IMR-90 (cell line): Measurements from ENCODE around the gene AHCYL2. TPM values are rescaled to one million over a fixed set of nuclear protein-coding genes. Genes with fewer than 3 reads are reported as not detected.

ENCODE experiments used
- ATAC-seq: fragments of 200-7000 bp; cut with Tn5 transposase; 2 replicates; pipeline ENCODE4 v1.9.1; 2020; ENCODE audit warnings: low read depth, mild to moderate bottlenecking, moderate library complexity
- BruUV-seq: library from RNA; stranded (reverse); fragments of 400-500 nt; replicated peaks from 2 replicates; lab custom pipeline; 2021; lab: Mats Ljungman, UMichigan
- CTCF ChIA-PET: fragments of 300-600 bp; formaldehyde crosslinking; extraction: SDS; loops from one replicate; lab custom pipeline; 2021; ENCODE audit warnings: antibody characterized with exemption; lab: Yijun Ruan, JAX
- POLR2A ChIA-PET: fragments of 300-600 bp; sonication (Branson Sonifier 250); formaldehyde crosslinking; loops from one replicate; lab custom pipeline; 2022; ENCODE audit warnings: antibody characterized with exemption; ENCODE audit not compliant: unreplicated experiment; lab: Charles Lee
- DNase-seq: peaks from one replicate; pipeline ENCODE4 v3.0.0; 2013
- H2AFZ ChIP-seq: replicated peaks from 2 replicates; pipeline ENCODE3; 2013; ENCODE audit warnings: low read length, mild to moderate bottlenecking; ENCODE audit not compliant: poor library complexity
- H2AK5ac ChIP-seq: 2 replicates; pipeline ENCODE4 v1.6.1; 2013; ENCODE audit warnings: low read depth, low read length, inconsistent platforms
- H2AK9ac ChIP-seq: replicated peaks from 2 replicates; pipeline ENCODE3; 2013; ENCODE audit warnings: mild to moderate bottlenecking, low read depth, low read length, moderate library complexity; ENCODE audit not compliant: poor library complexity
- H2BK120ac ChIP-seq: 2 replicates; pipeline ENCODE4 v1.6.1; 2013; ENCODE audit warnings: low read depth, low read length, inconsistent platforms
- H2BK15ac ChIP-seq: 3 replicates; pipeline ENCODE4 v1.6.1; 2013; ENCODE audit warnings: low read depth, low read length, inconsistent platforms
- H2BK20ac ChIP-seq: 2 replicates; pipeline ENCODE4 v1.6.1; 2013; ENCODE audit warnings: low read depth, mild to moderate bottlenecking, inconsistent platforms, low read length, moderate library complexity
- H2BK5ac ChIP-seq: 2 replicates; pipeline ENCODE4 v1.6.1; 2013; ENCODE audit warnings: mild to moderate bottlenecking, low read depth, low read length, inconsistent platforms; ENCODE audit not compliant: poor library complexity, severe bottlenecking
- H3K14ac ChIP-seq: replicated peaks from 2 replicates; pipeline ENCODE4 v1.6.1; 2013; ENCODE audit warnings: low read depth, low read length, inconsistent platforms
- H3K18ac ChIP-seq: 2 replicates; pipeline ENCODE4 v1.6.1; 2013; ENCODE audit warnings: low read depth, low read length, control low read depth
- H3K23ac ChIP-seq: 2 replicates; pipeline ENCODE4 v1.6.1; 2013; ENCODE audit warnings: low read depth, low read length, inconsistent platforms
- H3K27ac ChIP-seq: 2 replicates; pipeline ENCODE4 v1.5.1; 2013; ENCODE audit warnings: mild to moderate bottlenecking, control low read depth, low read length; ENCODE audit not compliant: insufficient read depth
- H3K27me3 ChIP-seq: 2 replicates; pipeline ENCODE4 v1.6.1; 2013; ENCODE audit warnings: low read length; ENCODE audit not compliant: control insufficient read depth, insufficient read depth
- H3K36me3 ChIP-seq: 2 replicates; pipeline ENCODE4 v1.6.1; 2013; ENCODE audit warnings: low read length, mixed read lengths; ENCODE audit not compliant: control insufficient read depth, insufficient read depth
- H3K4ac ChIP-seq: 2 replicates; pipeline ENCODE4 v1.6.1; 2013; ENCODE audit warnings: low read depth, low read length, inconsistent platforms
- H3K4me1 ChIP-seq: 2 replicates; pipeline ENCODE4 v1.6.1; 2013; ENCODE audit warnings: low read length, mixed read lengths; ENCODE audit not compliant: control insufficient read depth, insufficient read depth
- H3K4me2 ChIP-seq: 2 replicates; pipeline ENCODE4 v1.6.1; 2013; ENCODE audit warnings: low read depth, mild to moderate bottlenecking, control low read depth, low read length, moderate library complexity
- H3K4me3 ChIP-seq: 2 replicates; pipeline ENCODE4 v1.5.1; 2013; ENCODE audit warnings: low read depth, mild to moderate bottlenecking, control low read depth, low read length, moderate library complexity; ENCODE audit not compliant: insufficient read depth
- H3K56ac ChIP-seq: 2 replicates; pipeline ENCODE4 v1.6.1; 2013; ENCODE audit warnings: low read length, inconsistent platforms; ENCODE audit not compliant: insufficient read depth; ENCODE audit errors: extremely low read depth
- H3K79me1 ChIP-seq, 2 experiments: 2 replicates each; pipeline ENCODE4 v1.6.1; 2013; ENCODE audit warnings: low read length in 2 of 2, inconsistent platforms in 1 of 2, low read depth in 1 of 2
- H3K9ac ChIP-seq: 2 replicates; pipeline ENCODE4 v1.6.1; 2013; ENCODE audit warnings: low read depth, low read length, control low read depth
- H3K9me1 ChIP-seq: 2 replicates; pipeline ENCODE4 v1.6.1; 2013; ENCODE audit warnings: low read length, inconsistent platforms; ENCODE audit not compliant: insufficient read depth
- H3K9me3 ChIP-seq: 2 replicates; pipeline ENCODE4 v1.6.1; 2013; ENCODE audit warnings: low read length; ENCODE audit not compliant: control insufficient read depth, insufficient read depth
- H4K20me1 ChIP-seq: 2 replicates; pipeline ENCODE4 v1.6.1; 2013; ENCODE audit warnings: low read length, inconsistent platforms; ENCODE audit not compliant: insufficient read depth
- H4K5ac ChIP-seq: 2 replicates; pipeline ENCODE4 v1.6.1; 2013; ENCODE audit warnings: mild to moderate bottlenecking, low read depth, low read length, control low read depth
- H4K8ac ChIP-seq, 2 experiments: 2 replicates each; pipeline ENCODE4 v1.6.1; 2013; ENCODE audit warnings: low read depth in 2 of 2, low read length in 2 of 2, control low read depth in 1 of 2, inconsistent platforms in 1 of 2
- H4K91ac ChIP-seq: 2 replicates; pipeline ENCODE4 v1.6.1; 2013; ENCODE audit warnings: low read depth, low read length, inconsistent platforms; ENCODE audit not compliant: insufficient read depth
- BHLHE40 ChIP-seq: fragments of 150-350 bp; IDR thresholded peaks from 2 replicates; pipeline ENCODE4 v1.6.1; 2016; ENCODE audit warnings: mild to moderate bottlenecking, low read depth, low read length
- ELK1 ChIP-seq: fragments of 150-350 bp; IDR thresholded peaks from 2 replicates; pipeline ENCODE4 v1.6.1; 2016; ENCODE audit warnings: low read depth, mild to moderate bottlenecking, low read length, moderate library complexity, borderline replicate concordance
- MAFK ChIP-seq: IDR thresholded peaks from 2 replicates; pipeline ENCODE4 v1.6.1; 2012; ENCODE audit warnings: low read depth, low read length, improper control_type of control experiment
- MAZ ChIP-seq: IDR thresholded peaks from 2 replicates; pipeline ENCODE4 v1.6.1; 2012; ENCODE audit warnings: low read depth, mild to moderate bottlenecking, low read length, improper control_type of control experiment, moderate library complexity, borderline replicate concordance
- MXI1 ChIP-seq: IDR thresholded peaks from 2 replicates; pipeline ENCODE4 v1.6.1; 2012; ENCODE audit warnings: low read depth, mild to moderate bottlenecking, low read length, moderate library complexity, borderline replicate concordance
- POLR2A ChIP-seq: IDR thresholded peaks from 2 replicates; pipeline ENCODE4 v1.6.1; 2012; ENCODE audit warnings: mild to moderate bottlenecking, low read depth, low read length
- RCOR1 ChIP-seq: IDR thresholded peaks from 2 replicates; pipeline ENCODE4 v1.6.1; 2012; ENCODE audit warnings: mild to moderate bottlenecking, low read length, improper control_type of control experiment; ENCODE audit not compliant: insufficient replicate concordance
- SMC3 ChIP-seq: fragments of 150-350 bp; IDR thresholded peaks from 2 replicates; pipeline ENCODE4 v1.6.1; 2016; ENCODE audit warnings: low read depth, mild to moderate bottlenecking, antibody characterized with exemption, low read length, moderate library complexity
- WGBS, 2 experiments: methylation state at CpG; one replicate each; pipeline versions ENCODE4 v1.1.5 to v1.1.7; 2013; ENCODE audit warnings: missing lambda C conversion rate in 2 of 2; ENCODE audit not compliant: insufficient read length in 1 of 2; ENCODE audit errors: extremely low coverage in 2 of 2; 5-methylcytosine and 5-hydroxymethylcytosine counted together
- dilution Hi-C: fragments of 300-500 bp; cut with HindIII; formaldehyde crosslinking; loops from one replicate; pipeline ENCODE4 v1.14.3; 2018; ENCODE audit warnings: low sequenced_read_pairs; ENCODE audit not compliant: unreplicated experiment
- in situ Hi-C: fragments of 300-500 bp; cut with MboI; formaldehyde crosslinking; loops from 3 replicates; pipeline ENCODE4 v1.14.3; 2019; ENCODE audit warnings: low sequenced_read_pairs, inconsistent platforms, mixed read lengths
- intact Hi-C: fragments of 100-400 bp; cut with micrococcal nuclease; formaldehyde crosslinking; loops from 2 replicates; pipeline ENCODE4 v1.10.0; 2022
- polyA plus RNA-seq, 3 experiments: library from polyadenylated mRNA; depleted of rRNA; stranded (reverse); fragments of >200 nt; gene quantifications; 2 replicates each; pipeline ENCODE4 v1.2.3, GENCODE V29; 2012; ENCODE audit warnings: low replicate concordance in 1 of 3
- total RNA-seq: library from RNA; depleted of rRNA; stranded (reverse); fragments of >200 nt; gene quantifications from 2 replicates; pipeline ENCODE4 v1.2.3, GENCODE V29; 2012

The AHCYL2 gene
- total and polyA plus RNA-seq, 2 of the 4 experiments (the other 2 are of a cell fraction): 5.7 to 7.6 TPM

GRCh38 chr7:129187681-129188371 lies 37.0 kb upstream of the AHCYL2 start (continued):
- TF ChIP-seq ELK1: no peak

GRCh38 chr7:129188372-129188891 lies 36.4 kb upstream of the AHCYL2 start, which contains the start of gene SMO:
TSS of gene SMO (plus strand) at chr7:129188633. CDS start at chr7:129189152, 519 bp downstream.
- H2BK15ac ChIP-seq: no peak within 1 kb of the TSS
- DNase-seq (peak; percentile 39), ATAC-seq (peak; percentile 86)
- peaks cover 6% of the 10 kb centered on the region for H3K4me1 ChIP-seq
- no peaks in the 10 kb centered on the region for H3K36me3 ChIP-seq
- ChIA-PET CTCF (no interaction called here), POLR2A (interaction anchor here (0.6 kb wide), 1 partner anchor 355 kb away, joined by 3 read pairs; no protein-coding TSS in a partner anchor)
- H3K56ac ChIP-seq: no peak within 1 kb of the TSS
- H4K5ac ChIP-seq: 0 out of 2 replicates have a peak within 1 kb of the TSS, but pooled peaks have one; percentile 22
- H4K91ac ChIP-seq: peak within 1 kb of the TSS; percentile 56
- intact Hi-C loops: no loop called here
- H4K20me1 ChIP-seq: peaks cover 35% of the 10 kb centered on the region
- H3K4me2 ChIP-seq: peak within 1 kb of the TSS; percentile 98
- H3K23ac ChIP-seq: peak within 1 kb of the TSS; percentile 86
- H2AK9ac ChIP-seq: peak within 1 kb of the TSS; percentile 86
- H3K14ac ChIP-seq: peak within 1 kb of the TSS; percentile 88
- dilution Hi-C loops: no loop called here
- no TSS peak for BruUV-seq
- peak within 1 kb of the TSS; percentile 94 for H2AFZ ChIP-seq
- no CpG with 5 or more reads among the region's 48 CpGs for WGBS, 2 experiments
- H3K9me3 ChIP-seq: no peaks in the 10 kb centered on the region
- H2AK5ac ChIP-seq: no peak within 1 kb of the TSS
- TF ChIP-seq MAZ (peak; percentile 90; the same call in 1 of the 2 replicates), MAFK (no peak), SMC3 (no peak), POLR2A (0 out of 2 replicates have a peak, but pooled peaks have one; percentile 19), BHLHE40 (no peak), MXI1 (peak; percentile 23; the same call in 1 of the 2 replicates), RCOR1 (no peak)
- peak within 1 kb of the TSS in 1 of 2 experiments; percentile 51; a peak in 2 of 4 replicates for H4K8ac ChIP-seq
- peak within 1 kb of the TSS; percentile 84 for H3K9ac ChIP-seq
- H3K4ac ChIP-seq: peak within 1 kb of the TSS; percentile 52
- peak within 1 kb of the TSS; percentile 25; the same call in 1 of the 2 replicates for H3K18ac ChIP-seq
- in situ Hi-C loops: no loop called here
- peak within 1 kb of the TSS; percentile 58 for H3K27ac ChIP-seq
- H2BK120ac ChIP-seq: no peak within 1 kb of the TSS
- H2BK20ac ChIP-seq: no peak within 1 kb of the TSS
- H3K9me1 ChIP-seq: peaks cover 10% of the 10 kb centered on the region
- H3K79me1 ChIP-seq: peaks cover 18 to 39% of the 10 kb centered on the region in 2 experiments; a peak in 3 of 4 replicates
- peaks cover 11% of the 10 kb centered on the region for H3K27me3 ChIP-seq
- no peak within 1 kb of the TSS for H2BK5ac ChIP-seq
- peak within 1 kb of the TSS; percentile 93 for H3K4me3 ChIP-seq
